NCI-H1417 (cell line): ENCODE measurements around the gene PLEKHM3.

Experiments
- DNase-seq, 3 experiments: peaks; one replicate each; lab custom pipeline; 2025; lab: John Stamatoyannopoulos, UW

The PLEKHM3 gene

GRCh38 chr2:207796585-207797350 is 228.6 kb downstream of the PLEKHM3 start:
- peak; percentile 81 to 97 (median 92) for DNase-seq

- DNase-seq: no peak
Measured at GRCh38 chr2:207792244-207792785, 233.0 kb downstream of the PLEKHM3 start.

GRCh38 chr2:207791579-207792243 is 233.6 kb downstream of the PLEKHM3 start:
- DNase-seq: no peak

- no peak for DNase-seq
Measured at GRCh38 chr2:207790898-207791297, 234.4 kb downstream of the PLEKHM3 start.

- no peak for DNase-seq
Measured at GRCh38 chr2:207787800-207788199, 237.5 kb downstream of the PLEKHM3 start.

- DNase-seq: no peak
Measured at GRCh38 chr2:207787017-207787416, 238.3 kb downstream of the PLEKHM3 start.

- no peak for DNase-seq
Measured at GRCh38 chr2:207784898-207785297, 240.4 kb downstream of the PLEKHM3 start.

- no peak for DNase-seq
Measured at GRCh38 chr2:207783514-207783913, 241.8 kb downstream of the PLEKHM3 start.

- peak in 2 of 3 experiments; percentile 16 to 58 for DNase-seq
Measured at GRCh38 chr2:207782238-207783030, 242.9 kb downstream of the PLEKHM3 start.

- no peak for DNase-seq
Measured at GRCh38 chr2:207779523-207779922, 245.8 kb downstream of the PLEKHM3 start.

- DNase-seq: no peak
Measured at GRCh38 chr2:207778298-207778882, 246.9 kb downstream of the PLEKHM3 start.

- peak in 1 of 3 experiments; percentile 29 for DNase-seq
Measured at GRCh38 chr2:207777124-207777523, 248.2 kb downstream of the PLEKHM3 start.

GRCh38 chr2:207775473-207775872 is 249.9 kb downstream of the PLEKHM3 start:
- no peak for DNase-seq

- DNase-seq: no peak
Measured at GRCh38 chr2:207772844-207773205, 252.5 kb downstream of the PLEKHM3 start.

GRCh38 chr2:207772081-207772843 is 253.1 kb downstream of the PLEKHM3 start:
- DNase-seq: no peak

GRCh38 chr2:207771421-207771820 is 253.9 kb downstream of the PLEKHM3 start:
- DNase-seq: no peak
